UCSD-AML1 (cell line): ENCODE data around the gene RAI14.
"Not testable (repeated sequence)": the region's sequence is repeated elsewhere in the genome, so short reads cannot be mapped to it uniquely, and the experiment has no call there.

ENCODE experiments used
- DNase-seq: peaks from one replicate; lab custom pipeline; 2025; ENCODE audit not compliant: unreplicated experiment; lab: John Stamatoyannopoulos, UW

The RAI14 gene

DNA sequence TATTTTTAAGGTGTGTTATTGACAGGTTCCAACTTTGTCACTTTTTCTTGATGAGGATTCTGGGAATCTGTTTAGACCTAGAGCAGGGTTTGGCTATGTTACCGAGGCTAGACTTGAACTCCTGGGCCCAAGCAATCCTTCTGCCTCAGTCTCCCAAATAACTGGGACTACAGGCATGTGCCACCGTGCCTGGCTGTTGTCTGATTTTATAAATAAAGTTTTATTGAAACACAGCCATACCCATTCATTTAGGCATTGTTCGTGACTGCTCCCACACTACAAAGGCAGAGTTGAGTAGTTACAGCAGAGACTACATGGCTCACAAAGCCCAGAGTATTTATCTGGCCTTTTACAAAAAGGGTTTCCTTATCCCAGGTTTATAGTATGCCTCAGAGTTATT is 102.4 kb downstream of the RAI14 start:
- no peak for DNase-seq

DNA sequence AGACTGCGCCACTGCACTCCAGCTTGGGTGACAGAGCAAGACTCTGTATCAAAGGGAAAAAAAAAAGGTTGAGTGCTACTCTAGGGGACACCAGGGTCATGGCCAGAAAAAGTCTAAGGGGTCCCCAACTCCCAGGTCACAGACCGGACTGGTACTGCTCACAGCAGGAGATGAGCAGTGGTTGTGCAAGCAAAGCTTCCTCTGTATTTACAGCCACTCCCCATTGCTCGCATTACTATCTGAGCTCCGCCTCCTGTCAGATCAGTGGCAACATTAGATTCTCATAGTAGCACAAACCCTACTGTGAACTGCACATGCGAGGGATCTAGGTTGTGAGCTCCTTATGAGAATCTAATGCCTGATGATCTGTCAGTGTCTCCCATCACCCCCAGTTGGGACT is 103.1 kb downstream of the RAI14 start:
- not testable (repeated sequence) for DNase-seq

DNA sequence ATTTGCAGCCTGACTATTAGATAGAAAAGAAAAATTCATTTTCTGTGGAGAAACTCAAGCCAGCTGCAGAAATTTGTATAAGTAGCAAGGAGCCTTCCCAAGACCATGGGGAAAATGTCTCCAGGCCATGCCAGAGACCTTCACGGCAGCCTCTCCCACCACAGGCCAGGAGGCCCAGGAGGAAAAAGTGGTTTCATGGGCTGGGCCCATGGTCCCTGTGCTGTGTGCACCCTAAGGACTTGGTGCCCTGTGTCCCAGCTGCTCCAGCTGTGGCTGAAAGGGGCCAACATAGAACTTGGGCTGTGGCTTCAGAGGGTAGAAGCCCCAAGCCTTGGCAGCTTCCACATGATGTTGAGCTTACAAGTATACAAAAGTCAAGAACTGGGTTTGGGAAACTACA is 109.5 kb downstream of the RAI14 start:
- no peak for DNase-seq

DNA sequence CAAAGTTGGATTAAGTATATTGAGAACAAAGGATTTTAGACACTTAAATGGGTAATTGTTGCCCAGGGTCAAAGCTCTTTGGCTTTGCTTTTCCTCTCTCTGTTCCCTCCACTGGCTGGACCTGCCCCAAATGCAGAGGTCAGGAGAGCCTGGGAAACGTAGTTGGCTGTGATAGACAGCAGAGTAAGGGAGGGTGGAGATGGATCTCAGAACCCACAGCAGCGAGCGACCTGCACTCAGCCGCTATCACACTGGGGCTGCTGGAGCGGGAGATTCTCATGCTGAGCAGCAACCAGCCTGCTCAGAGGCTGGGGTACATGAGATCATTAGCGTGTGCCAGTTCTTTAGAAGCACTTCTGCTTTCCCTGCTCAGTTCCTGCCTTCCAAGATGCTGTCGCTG is 111.1 kb downstream of the RAI14 start:
- no peak for DNase-seq

DNA sequence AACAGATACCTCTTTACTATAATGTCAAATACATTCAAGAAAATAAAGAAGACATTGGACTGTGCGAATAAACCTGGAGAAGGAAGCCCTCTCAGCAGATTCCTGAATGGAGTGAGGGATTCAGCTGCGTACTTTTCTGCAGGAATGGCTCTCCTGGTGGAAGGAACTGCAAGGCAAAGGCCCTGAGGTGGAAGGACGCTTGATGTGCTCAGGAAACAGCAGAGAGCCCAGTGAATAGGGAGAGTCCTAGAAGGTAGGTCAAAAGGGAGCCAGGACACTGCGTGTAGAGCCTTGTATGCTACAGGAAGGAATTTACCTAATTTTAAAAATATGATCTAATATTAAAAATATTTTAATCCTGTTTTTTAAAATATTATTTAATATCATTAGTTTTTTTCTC is 114.4 kb downstream of the RAI14 start:
- DNase-seq = no peak

DNA sequence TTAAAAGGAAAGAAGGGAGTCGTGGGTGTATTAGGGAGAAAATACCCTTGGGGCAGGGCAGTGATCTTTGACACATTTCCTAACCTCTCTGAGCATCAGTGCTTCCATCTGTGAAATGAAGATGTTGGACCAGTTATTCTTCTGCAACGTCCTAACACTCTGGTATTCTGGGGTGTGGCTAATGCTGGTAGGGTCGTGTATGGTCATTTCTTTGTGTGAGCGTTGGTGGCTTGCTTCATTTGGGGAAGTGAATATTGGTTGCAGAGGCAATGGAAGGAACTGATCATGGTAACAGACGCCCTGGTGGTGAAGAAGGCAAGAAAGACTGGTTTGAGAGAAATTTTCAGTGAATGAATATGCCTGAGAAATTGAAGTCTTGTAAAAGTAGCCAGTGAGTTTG is 114.9 kb downstream of the RAI14 start:
- DNase-seq = no peak

DNA sequence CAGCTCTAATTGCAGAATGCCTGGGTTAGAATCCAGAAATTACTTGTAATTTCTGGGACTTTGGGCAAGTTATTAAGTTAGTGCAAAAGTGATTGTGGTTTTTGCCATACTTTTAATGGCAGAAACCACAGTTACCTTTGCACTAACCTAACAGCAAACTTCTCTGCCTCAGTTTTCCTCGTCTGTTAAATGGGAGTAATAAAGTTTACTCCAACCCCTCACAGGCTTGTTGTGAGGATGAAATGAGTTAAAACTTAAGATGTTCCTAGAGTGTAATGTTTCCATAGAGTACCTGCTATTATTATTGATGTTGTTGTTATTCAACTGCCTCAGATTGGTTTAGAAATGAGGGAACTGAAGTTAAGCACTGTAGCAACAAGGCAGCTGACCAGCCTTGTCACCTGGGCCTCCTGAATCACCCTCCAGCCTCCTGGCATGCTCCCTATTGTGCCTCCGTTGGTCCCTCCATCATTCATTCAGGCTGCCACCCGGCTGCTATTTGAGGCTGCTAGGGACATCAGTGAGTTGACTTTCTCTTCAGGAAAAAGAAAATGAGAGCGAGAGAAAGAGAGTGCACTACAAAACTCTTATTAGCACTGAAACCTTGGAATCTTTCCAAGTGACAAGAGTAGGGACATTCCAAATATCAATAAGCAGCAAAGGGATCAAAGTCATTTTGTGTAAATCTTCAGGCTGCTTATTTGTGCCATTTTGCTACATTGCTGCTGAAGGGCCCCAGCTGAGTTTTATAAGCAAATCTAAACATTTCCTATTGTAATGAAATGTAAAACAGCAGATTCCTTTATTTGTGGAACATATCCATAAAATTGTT is 116.4 kb downstream of the RAI14 start:
- no peak for DNase-seq

DNA sequence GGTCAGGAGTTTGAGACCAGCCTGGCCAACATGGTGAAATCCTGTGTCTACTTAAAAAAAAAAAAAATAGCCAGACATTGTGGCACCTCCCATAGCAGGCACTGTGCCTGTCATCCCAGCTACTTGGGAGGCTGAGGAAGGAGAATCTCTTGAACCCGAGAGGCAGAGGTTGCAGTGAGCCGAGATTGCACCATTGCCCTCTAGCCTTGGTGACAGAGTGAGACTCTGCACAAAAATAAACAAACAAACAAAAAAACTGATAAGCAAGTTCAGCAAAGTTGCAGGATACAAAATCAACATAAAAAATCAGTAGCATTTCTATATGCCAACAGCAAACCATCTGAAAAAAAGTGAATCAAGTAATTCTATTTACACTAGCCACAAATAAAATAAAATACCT is 118.0 kb downstream of the RAI14 start:
- no peak for DNase-seq

DNA sequence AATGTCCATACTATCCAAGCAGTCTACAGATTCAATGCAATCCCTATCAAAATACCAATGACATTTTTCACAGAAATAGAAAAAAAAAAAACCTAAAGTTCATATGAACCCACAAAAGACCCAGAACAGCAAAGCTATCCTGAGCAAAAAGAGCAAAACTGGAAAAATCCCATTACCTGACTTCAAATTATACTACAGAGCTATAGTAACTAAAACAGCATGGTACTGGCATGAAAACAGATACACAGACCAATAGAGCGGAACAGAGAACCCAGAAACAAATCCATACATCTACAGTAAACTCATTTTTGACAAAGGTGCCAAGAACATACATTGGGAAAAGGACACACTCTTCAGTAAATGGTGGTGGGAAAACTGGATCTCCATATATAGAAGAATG is 118.5 kb downstream of the RAI14 start:
- DNase-seq = not testable (repeated sequence)

DNA sequence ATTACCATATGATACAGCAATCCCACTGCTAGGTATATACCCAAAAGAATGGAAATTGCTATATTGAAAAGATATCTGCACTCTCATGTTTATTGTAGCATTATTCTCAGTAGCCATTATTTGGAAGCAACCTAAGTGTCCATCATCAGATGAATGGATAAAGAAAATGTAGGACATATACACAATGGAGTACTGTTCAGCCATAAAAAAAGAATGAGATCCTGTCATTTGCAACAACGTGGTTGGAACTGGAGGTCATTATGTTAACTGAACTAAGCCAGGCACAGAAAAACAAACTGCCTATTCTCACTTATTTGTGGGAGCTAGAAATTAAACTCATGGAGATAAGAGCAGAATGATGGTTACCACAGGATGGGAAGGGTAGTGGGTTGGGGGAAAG is 119.8 kb downstream of the RAI14 start:
- DNase-seq = no peak

DNA sequence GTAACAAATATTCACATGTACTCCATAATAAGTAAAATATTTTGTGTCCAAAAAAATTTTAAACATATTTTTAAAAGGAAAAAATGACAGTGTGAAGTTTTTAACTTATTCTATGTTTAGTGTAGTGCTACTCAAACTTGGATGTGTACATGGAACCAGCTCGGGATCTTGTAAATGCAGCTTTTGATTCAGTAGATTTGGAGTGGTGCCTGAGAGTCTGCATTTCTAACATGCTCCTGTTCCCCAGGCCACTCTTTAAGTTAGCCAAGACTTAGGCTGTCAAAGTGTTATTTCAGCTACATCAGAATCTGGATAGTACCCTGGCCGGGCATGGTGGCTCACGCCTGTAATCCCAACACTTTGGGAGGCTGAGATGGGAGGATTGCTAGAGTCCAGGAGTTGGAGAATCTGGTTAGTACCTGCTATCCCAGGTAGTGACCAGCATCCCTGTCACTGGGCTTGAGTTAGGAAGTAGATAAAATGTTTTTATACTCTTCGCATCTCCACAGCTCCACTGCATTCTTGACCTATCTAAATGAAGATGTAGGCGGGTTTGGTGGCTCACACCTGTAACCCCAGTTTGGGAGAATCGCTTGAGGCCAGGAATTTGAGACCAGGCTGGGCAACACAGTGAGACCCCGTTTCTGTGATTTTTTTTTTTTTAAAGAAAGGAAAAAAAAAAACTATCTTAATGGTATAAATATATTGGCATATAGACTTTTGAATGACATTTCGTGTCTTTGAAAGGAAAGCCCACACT is 122.1 kb downstream of the RAI14 start:
- DNase-seq = no peak

DNA sequence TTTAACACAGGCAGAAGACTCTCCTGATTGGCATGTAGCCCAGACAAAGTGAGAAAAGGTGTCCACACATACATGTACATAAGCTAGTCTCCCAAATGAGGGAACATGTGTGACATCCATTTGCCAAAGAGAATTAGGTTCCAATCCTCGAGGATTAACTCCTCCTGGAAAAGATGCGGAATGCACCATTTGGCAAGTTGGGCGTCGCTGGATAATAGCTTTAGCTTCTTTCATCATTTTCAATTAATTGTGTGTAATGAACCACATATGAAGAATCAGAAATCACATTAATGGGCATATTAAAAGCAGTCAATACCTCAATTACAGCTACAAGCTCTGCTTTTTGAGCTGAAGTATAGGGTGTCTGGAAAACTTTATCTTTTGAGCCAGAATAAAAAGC is 127.8 kb downstream of the RAI14 start:
- DNase-seq = not testable (repeated sequence)

DNA sequence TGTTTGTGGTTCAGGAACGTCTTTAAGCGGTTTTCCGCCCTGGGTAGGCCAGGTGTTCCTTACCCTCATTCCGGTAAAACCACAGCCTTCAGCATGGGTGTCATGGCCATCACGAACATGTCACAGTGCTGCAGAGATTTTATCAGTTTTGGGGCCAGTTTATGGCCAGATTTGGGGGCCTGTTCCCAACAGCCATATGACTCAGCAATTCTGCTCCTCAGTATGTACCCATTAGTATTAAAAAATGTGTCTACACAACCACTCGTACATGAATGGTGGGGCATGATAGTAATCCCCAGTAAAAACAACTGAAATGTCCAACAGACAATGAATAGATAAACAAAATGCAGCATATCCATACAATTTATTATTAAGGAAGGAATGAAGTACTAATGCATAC is 130.9 kb downstream of the RAI14 start:
- DNase-seq = no peak

DNA sequence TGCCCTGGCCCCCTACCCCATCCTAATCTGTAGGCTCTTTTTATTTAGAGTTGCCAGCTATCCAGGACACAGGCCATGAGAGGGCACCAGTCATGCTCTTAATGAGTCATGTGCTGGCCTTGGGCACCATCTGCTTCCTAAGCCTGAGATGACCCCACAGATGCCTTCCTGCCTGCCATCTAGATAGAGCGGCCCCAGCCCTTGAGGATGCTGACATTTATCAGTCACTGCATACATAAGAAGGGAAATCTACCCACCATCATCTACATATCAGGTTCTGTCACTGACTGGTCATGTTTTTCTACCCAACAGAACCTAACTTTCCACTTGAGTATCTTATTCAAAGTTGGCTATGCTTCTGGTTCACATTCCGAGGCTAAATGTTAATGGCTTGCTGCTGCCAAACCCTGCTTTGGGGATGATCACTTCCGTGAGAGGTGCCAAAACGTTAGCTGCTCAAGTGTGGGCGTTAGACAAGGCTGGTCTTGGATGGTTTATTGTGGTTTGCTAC is 132.9 kb downstream of the RAI14 start:
- no peak for DNase-seq

DNA sequence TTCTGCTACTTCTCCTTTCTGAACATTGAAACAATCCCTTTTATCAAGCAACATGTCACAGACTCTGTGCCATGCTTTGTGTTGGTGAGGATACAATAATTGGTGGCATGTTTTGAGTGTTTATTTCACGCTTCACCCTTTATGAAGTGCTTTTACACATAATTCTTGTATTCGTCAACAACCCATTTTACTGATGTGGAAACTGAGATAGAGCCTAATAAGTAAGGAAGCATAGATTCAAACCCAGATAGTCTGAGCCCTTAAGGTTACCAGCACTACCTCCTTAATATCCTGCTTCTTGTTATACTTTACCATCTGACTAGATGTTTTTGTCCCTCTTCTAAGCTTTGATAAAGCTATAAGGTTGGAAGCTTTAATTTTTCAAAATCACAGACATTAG is 133.5 kb downstream of the RAI14 start:
- no peak for DNase-seq

DNA sequence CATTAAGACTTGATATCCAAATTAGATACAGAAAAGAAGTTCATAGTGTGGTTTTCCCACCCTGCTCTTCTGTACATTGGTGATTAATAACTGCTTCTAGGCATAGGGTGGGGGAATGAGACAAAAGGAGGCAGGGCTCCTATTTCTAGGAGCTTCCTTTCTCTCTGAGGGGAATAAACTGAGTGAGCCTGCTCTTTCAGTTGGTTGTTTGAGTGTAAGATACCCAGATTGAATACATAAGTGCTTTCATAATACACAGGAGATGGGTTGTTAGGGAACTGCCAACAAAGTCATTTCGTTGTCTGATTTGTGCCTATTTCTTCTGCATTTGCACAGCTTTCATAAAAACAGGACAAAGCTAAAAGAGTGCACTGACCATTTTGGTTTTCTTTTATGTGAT is 133.9 kb downstream of the RAI14 start:
- no peak for DNase-seq

DNA sequence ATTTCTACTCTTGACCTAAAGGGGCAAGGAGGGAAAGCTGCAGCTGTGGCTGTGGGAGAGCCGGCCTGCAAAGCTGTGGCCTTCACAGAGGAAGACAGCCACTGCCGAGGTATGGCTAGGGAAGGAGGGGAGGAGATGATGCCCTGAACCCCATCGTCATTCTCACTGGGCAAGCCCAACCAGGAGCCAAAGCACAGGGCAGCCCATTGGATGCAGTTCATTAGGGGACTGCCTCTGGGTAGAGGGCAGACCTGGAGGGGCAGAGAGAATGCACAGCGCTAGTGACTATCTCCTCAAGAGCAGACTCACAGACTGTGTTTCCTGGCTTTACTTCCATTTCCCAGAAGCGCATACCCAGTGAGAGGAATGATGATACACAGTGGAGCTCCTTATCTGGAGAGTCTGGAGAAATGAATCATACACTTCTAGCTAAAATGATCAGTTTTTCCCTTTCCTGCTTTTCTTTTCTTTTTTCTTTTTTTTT is 135.7 kb downstream of the RAI14 start:
- DNase-seq = no peak

DNA sequence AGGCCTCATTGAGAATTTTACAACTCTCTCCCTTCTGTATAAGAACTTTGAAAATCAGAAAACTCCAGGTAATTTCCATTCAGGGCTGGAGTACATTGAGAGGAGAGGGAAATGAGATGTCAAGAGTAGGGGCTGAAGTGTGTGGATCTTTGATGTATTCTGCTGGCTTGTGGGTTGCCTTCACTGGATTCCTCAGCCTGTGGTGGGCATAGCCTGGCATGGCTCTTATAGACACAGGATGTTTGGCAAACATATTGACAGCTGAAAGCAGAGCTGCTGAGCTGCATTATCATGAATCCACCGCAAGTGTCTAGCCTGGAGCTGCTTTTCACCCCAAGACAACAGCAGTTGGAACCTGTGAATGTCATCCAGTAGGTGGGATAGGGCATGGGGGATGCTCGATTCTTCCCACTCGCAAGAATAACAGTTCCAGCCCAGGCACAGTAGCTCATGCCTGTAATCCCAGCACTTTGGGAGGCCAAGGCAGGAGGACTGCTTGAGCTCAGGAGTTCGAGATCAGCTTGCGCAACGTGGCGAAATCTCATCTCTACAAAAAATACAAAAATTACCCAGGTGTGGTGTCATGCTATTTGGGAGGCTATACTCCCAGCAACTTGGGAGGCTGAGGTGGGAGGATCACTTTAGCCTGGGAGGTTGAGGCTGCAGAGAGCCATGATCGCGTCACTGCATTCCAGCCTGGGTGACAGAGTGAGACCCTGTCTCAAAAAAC is 146.9 kb downstream of the RAI14 start:
- DNase-seq = no peak

DNA sequence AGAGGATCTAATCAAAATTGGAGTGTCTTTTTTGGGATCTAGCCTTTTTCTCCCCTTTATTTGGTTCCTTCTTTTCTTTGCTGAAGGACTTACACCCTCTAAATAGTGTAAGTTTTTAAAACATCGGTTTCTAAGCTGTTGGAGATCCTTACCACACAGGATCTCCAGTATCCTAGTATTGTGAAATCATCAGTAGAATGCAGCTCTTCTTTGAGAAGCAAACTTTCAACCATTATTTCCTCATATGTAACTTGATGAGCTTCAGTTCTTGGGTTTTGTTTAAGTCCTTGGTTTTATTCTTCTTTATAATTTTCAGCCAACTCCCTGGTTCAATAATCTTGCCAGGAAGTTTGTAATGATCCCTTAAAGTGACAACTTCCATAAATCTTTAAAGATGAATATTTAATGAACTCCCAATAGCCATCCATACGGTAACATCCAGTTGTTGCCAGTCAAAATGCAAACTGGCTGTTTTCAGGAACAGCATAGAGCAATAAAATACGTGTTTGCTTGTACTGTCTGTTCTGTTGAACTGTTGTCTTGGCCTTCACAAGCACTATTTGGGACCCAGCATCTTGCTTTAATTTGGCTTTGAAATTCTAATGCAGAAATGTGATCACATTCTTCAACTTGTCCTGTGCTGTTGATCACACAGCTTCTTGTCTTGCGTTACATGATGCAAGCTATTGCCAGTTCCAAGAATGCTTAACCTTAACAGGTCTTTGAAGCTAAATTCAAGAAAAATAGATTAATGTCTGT is 148.0 kb downstream of the RAI14 start:
- DNase-seq = no peak

DNA sequence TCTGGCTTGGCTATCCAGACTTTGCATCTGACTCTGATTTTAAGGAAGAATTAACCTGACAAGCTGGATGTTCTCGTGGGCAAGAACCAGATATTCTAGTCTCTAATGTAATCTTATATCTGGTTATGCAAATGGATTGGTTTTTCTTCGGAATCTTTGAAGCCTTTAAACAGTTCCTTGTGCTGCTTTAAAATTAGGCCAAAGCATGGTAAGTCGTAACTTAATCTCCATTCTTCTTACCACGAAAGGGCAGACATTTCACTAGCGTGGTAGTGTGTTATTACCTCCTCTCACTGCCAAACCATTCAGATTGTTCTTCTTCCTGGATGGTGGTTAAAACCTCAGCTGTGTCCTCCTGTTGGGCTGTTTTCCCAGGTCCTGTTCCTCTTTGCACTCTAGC is 148.8 kb downstream of the RAI14 start:
- no peak for DNase-seq

DNA sequence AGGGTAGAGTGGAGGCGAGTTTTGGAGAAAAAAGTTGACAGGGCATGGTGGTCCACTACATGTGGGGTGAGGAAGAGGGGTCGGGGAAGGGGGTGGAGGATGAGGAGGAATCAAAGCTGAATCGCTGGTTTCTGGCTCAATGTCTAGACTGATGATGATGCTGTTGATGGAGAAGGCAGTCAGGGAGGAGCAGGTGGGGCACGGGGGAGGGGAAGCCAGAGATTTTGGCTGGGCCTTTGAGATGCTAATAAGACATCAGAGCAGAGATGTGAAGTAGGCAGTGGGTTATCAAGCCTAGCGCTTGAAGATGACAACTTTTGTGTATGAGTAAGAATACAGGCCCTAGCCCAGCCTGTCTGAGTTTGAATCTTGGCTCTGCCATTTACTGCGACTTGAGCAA is 150.4 kb downstream of the RAI14 start:
- DNase-seq = no peak
